Karpas-422 (cell line): Measurements from ENCODE around the gene TMEM163. TPM values are rescaled to one million over a fixed set of nuclear protein-coding genes. Genes with fewer than 3 reads are reported as not detected.

Experiments used
- DNase-seq: peaks from one replicate; pipeline ENCODE4 v3.0.0-alpha.2; 2015
- H2AFZ ChIP-seq: fragments of 200-600 bp; sonication (generic); 2 replicates; pipeline ENCODE4 v1.6.1; 2014; ENCODE audit warnings: antibody characterized with exemption, low read length, mixed read lengths
- H3K27ac ChIP-seq: fragments of 200-600 bp; sonication (generic); 2 replicates; pipeline ENCODE4 v1.5.1; 2014; ENCODE audit warnings: mild to moderate bottlenecking, low read length, moderate library complexity
- H3K27me3 ChIP-seq: fragments of 200-600 bp; sonication (generic); 2 replicates; pipeline ENCODE4 v1.6.1; 2014; ENCODE audit warnings: low read length, mixed read lengths
- H3K36me3 ChIP-seq: fragments of 200-600 bp; sonication (generic); 2 replicates; pipeline ENCODE4 v1.6.1; 2014; ENCODE audit warnings: low read length, mixed read lengths; ENCODE audit not compliant: insufficient read depth
- H3K4me1 ChIP-seq: fragments of 200-600 bp; sonication (generic); 2 replicates; pipeline ENCODE4 v1.6.1; 2014; ENCODE audit warnings: mild to moderate bottlenecking, low read length, mixed read lengths
- H3K4me2 ChIP-seq: fragments of 200-600 bp; sonication (generic); 2 replicates; pipeline ENCODE4 v1.6.1; 2014; ENCODE audit warnings: low read length, low read depth, mild to moderate bottlenecking; ENCODE audit not compliant: poor library complexity, severe bottlenecking
- H3K4me3 ChIP-seq: fragments of 200-600 bp; sonication (generic); 2 replicates; pipeline ENCODE4 v1.5.1; 2014; ENCODE audit warnings: mild to moderate bottlenecking, antibody characterized with exemption, low read length, mixed read lengths
- H3K79me2 ChIP-seq: fragments of 200-600 bp; sonication (generic); 2 replicates; pipeline ENCODE4 v1.6.1; 2014; ENCODE audit warnings: mild to moderate bottlenecking, low read length, mixed read lengths
- H3K9ac ChIP-seq: fragments of 200-600 bp; sonication (generic); 2 replicates; pipeline ENCODE4 v1.6.0; 2014; ENCODE audit warnings: low read length
- H3K9me2 ChIP-seq: fragments of 200-600 bp; sonication (generic), shearing (Covaris generic); replicated peaks from 2 replicates; pipeline ENCODE4 v1.6.0; 2014; ENCODE audit warnings: mild to moderate bottlenecking, low read length, moderate library complexity; ENCODE audit not compliant: insufficient read depth
- H3K9me3 ChIP-seq: fragments of 300-700, 200-600 bp; sonication (generic); 2 replicates; pipeline ENCODE4 v1.6.1; 2014; ENCODE audit warnings: low read length, mixed read lengths
- H4K20me1 ChIP-seq: fragments of 200-600 bp; sonication (generic); 2 replicates; pipeline ENCODE4 v1.6.1; 2014; ENCODE audit warnings: mild to moderate bottlenecking, antibody characterized with exemption, low read length, low read depth; ENCODE audit not compliant: insufficient read depth
- total RNA-seq: library from RNA; depleted of rRNA; stranded (reverse); fragments of >200 nt; shearing (Covaris generic); gene quantifications from 2 replicates; pipeline ENCODE4 v1.2.3, GENCODE V29; 2014; ENCODE audit warnings: low replicate concordance

The TMEM163 gene
- total RNA-seq, 1 experiment from 2014 or later = 4.7 TPM

GRCh38 chr2:134549104-134549503, 169.7 kb downstream of the TMEM163 start:
- H3K4me3 ChIP-seq = no peak overlapping the region
- no peak for DNase-seq
- H3K79me2 ChIP-seq = no peaks in the 10 kb centered on the region
- H3K36me3 ChIP-seq = no peaks in the 10 kb centered on the region
- no peaks in the 10 kb centered on the region for H4K20me1 ChIP-seq
- no peaks in the 10 kb centered on the region for H3K27me3 ChIP-seq
- H2AFZ ChIP-seq = no peak overlapping the region
- H3K9ac ChIP-seq = no peak overlapping the region
- H3K9me2 ChIP-seq = no peaks in the 10 kb centered on the region
- H3K9me3 ChIP-seq = no peaks in the 10 kb centered on the region
- no peak overlapping the region for H3K27ac ChIP-seq
- no peaks in the 10 kb centered on the region for H3K4me1 ChIP-seq
- H3K4me2 ChIP-seq = no peak overlapping the region

- no peak for DNase-seq
- H3K4me1 ChIP-seq = no peaks in the 10 kb centered on the region
- no peak overlapping the region for H3K27ac ChIP-seq
- H2AFZ ChIP-seq = no peak overlapping the region
- H3K4me3 ChIP-seq = no peak overlapping the region
- no peak overlapping the region for H3K4me2 ChIP-seq
- H3K9ac ChIP-seq = no peak overlapping the region
- no peaks in the 10 kb centered on the region for H3K36me3 ChIP-seq
- H3K79me2 ChIP-seq = no peaks in the 10 kb centered on the region
- H3K9me3 ChIP-seq = no peaks in the 10 kb centered on the region
- H3K27me3 ChIP-seq = no peaks in the 10 kb centered on the region
- H4K20me1 ChIP-seq = no peaks in the 10 kb centered on the region
- H3K9me2 ChIP-seq = no peaks in the 10 kb centered on the region
Measured at GRCh38 chr2:134540990-134541389, 177.8 kb downstream of the TMEM163 start.

DNA sequence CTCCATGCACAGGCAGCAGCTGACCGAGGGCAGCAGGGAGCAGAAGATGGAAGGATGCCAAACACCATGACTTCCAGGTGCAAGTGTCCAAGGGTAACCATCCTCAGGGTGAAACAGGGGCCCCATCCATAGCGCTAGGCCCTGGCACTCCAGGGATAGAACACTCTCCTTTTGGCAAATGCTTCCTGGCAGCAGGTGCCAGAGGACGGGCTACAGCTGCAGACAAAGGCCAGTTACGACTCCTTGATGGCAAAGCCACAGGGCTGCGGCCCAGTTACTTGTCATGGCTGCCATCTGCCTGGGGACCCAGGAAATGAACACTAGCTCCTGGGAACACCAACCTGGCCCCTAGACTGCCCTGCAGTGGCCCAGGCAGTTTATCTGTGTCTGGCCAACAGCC, 178.8 kb downstream of the TMEM163 start:
- no peak for DNase-seq
- Histone ChIP-seq H3K9ac (no peak overlapping the region), H3K4me3 (no peak overlapping the region), H3K36me3 (no peaks in the 10 kb centered on the region), H3K27ac (no peak overlapping the region), H3K9me2 (no peaks in the 10 kb centered on the region), H3K4me1 (no peaks in the 10 kb centered on the region), H3K4me2 (no peak overlapping the region), H2AFZ (no peak overlapping the region), H3K27me3 (no peaks in the 10 kb centered on the region), H3K79me2 (no peaks in the 10 kb centered on the region), H3K9me3 (no peaks in the 10 kb centered on the region), H4K20me1 (no peaks in the 10 kb centered on the region)

- Histone ChIP-seq H3K4me3 (no peak overlapping the region), H3K4me2 (no peak overlapping the region)
Measured at GRCh38 chr2:134537702-134538101, 181.1 kb downstream of the TMEM163 start.

DNA sequence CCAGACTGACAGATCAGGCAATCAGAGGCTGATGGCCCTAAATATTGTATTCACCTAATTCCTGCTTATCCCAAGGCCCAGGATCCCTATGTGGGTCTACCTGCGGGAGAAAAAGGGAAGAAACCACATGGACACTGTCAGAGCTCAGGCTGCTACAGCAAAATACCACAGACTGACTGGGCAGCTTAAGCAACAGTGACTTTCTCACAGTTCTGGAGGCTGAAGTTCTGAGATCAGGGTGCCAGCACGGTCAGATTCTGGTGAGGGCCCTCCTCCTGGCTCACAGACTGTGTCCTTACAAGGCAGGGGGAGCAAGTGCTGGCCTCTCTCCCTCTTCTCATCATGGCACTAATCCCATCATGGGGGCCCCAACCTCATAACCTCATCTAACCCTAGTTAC, 181.7 kb downstream of the TMEM163 start:
- Histone ChIP-seq H3K27ac (no peak overlapping the region), H3K9me3 (no peaks in the 10 kb centered on the region), H3K9me2 (no peaks in the 10 kb centered on the region), H3K9ac (no peak overlapping the region), H3K4me2 (no peak overlapping the region), H4K20me1 (no peaks in the 10 kb centered on the region), H3K79me2 (no peaks in the 10 kb centered on the region), H3K27me3 (no peaks in the 10 kb centered on the region), H3K4me1 (no peaks in the 10 kb centered on the region), H3K4me3 (no peak overlapping the region), H3K36me3 (no peaks in the 10 kb centered on the region), H2AFZ (no peak overlapping the region)
- no peak for DNase-seq

More at GRCh38 chr2:134537702-134538101, 181.1 kb downstream of the TMEM163 start:
- no peak for DNase-seq
- Histone ChIP-seq H3K27me3 (no peaks in the 10 kb centered on the region), H3K9me3 (no peaks in the 10 kb centered on the region), H3K4me1 (no peaks in the 10 kb centered on the region), H3K36me3 (no peaks in the 10 kb centered on the region), H2AFZ (no peak overlapping the region), H3K79me2 (no peaks in the 10 kb centered on the region), H4K20me1 (no peaks in the 10 kb centered on the region), H3K27ac (no peak overlapping the region), H3K9me2 (no peaks in the 10 kb centered on the region), H3K9ac (no peak overlapping the region)

GRCh38 chr2:134536296-134536695, 182.5 kb downstream of the TMEM163 start:
- H3K4me2 ChIP-seq = no peak overlapping the region
- H2AFZ ChIP-seq = no peak overlapping the region
- no peaks in the 10 kb centered on the region for H4K20me1 ChIP-seq
- H3K4me1 ChIP-seq = no peaks in the 10 kb centered on the region
- H3K9ac ChIP-seq = no peak overlapping the region
- no peak for DNase-seq
- H3K9me2 ChIP-seq = no peaks in the 10 kb centered on the region
- no peaks in the 10 kb centered on the region for H3K27me3 ChIP-seq
- H3K9me3 ChIP-seq = no peaks in the 10 kb centered on the region
- no peaks in the 10 kb centered on the region for H3K36me3 ChIP-seq
- H3K27ac ChIP-seq = no peak overlapping the region
- no peaks in the 10 kb centered on the region for H3K79me2 ChIP-seq
- H3K4me3 ChIP-seq = no peak overlapping the region

GRCh38 chr2:134532537-134532936, 186.3 kb downstream of the TMEM163 start:
- no peaks in the 10 kb centered on the region for H3K4me1 ChIP-seq
- H3K4me3 ChIP-seq = no peak overlapping the region
- no peaks in the 10 kb centered on the region for H3K9me3 ChIP-seq
- no peaks in the 10 kb centered on the region for H3K79me2 ChIP-seq
- H3K9ac ChIP-seq = no peak overlapping the region
- no peak overlapping the region for H3K4me2 ChIP-seq
- H3K27me3 ChIP-seq = no peaks in the 10 kb centered on the region
- no peaks in the 10 kb centered on the region for H3K9me2 ChIP-seq
- H2AFZ ChIP-seq = no peak overlapping the region
- no peak overlapping the region for H3K27ac ChIP-seq
- no peaks in the 10 kb centered on the region for H4K20me1 ChIP-seq
- no peak for DNase-seq
- H3K36me3 ChIP-seq = no peaks in the 10 kb centered on the region

- Histone ChIP-seq H3K27me3 (no peaks in the 10 kb centered on the region), H3K9me3 (no peaks in the 10 kb centered on the region), H3K9ac (no peak overlapping the region), H3K27ac (no peak overlapping the region), H3K9me2 (no peaks in the 10 kb centered on the region), H3K79me2 (no peaks in the 10 kb centered on the region), H4K20me1 (no peaks in the 10 kb centered on the region), H2AFZ (no peak overlapping the region), H3K4me1 (no peaks in the 10 kb centered on the region), H3K36me3 (no peaks in the 10 kb centered on the region), H3K4me2 (no peak overlapping the region), H3K4me3 (no peak overlapping the region)
- DNase-seq = no peak
Measured at GRCh38 chr2:134527381-134527780, 191.4 kb downstream of the TMEM163 start.
